ENCODE data around the gene MMP24OS.
"Not testable (repeated sequence)": the region's sequence is repeated elsewhere in the genome, so short reads cannot be mapped to it uniquely, and the experiment has no call there.

The MMP24OS gene

GRCh38 chr20:35273449-35274171 is 4.3 kb downstream of the MMP24OS start:
- DNase-seq: no peak

- DNase-seq: no peak
These were observed 6.0 kb downstream of the MMP24OS start for GRCh38 chr20:35271904-35272303.

GRCh38 chr20:35271073-35271882 is 6.6 kb downstream of the MMP24OS start:
- no peak for DNase-seq

- no peak for DNase-seq
These were observed 7.7 kb downstream of the MMP24OS start for GRCh38 chr20:35270021-35270902.

- no peak for DNase-seq
These were observed 8.7 kb downstream of the MMP24OS start for GRCh38 chr20:35269055-35269781.

GRCh38 chr20:35267092-35267491 is 10.8 kb downstream of the MMP24OS start:
- no peak for DNase-seq

GRCh38 chr20:35264755-35265154 is 13.2 kb downstream of the MMP24OS start:
- no peak for DNase-seq

- no peak for DNase-seq
These were observed 14.2 kb downstream of the MMP24OS start for GRCh38 chr20:35263532-35264341.

- DNase-seq: not testable (repeated sequence)
These were observed 15.0 kb downstream of the MMP24OS start for GRCh38 chr20:35262731-35263531.

GRCh38 chr20:35262321-35262720 is 15.6 kb downstream of the MMP24OS start:
- DNase-seq: not testable (repeated sequence)

- no peak for DNase-seq
These were observed 17.5 kb downstream of the MMP24OS start for GRCh38 chr20:35260426-35260825.

GRCh38 chr20:35257175-35257909 is 20.6 kb downstream of the MMP24OS start:
- DNase-seq: no peak

GRCh38 chr20:35254448-35254999 is 23.4 kb downstream of the MMP24OS start:
- no peak for DNase-seq

GRCh38 chr20:35253010-35253409 is 24.9 kb downstream of the MMP24OS start:
- DNase-seq: no peak

GRCh38 chr20:35252598-35252997 is 25.3 kb downstream of the MMP24OS start:
- DNase-seq: not testable (repeated sequence)

GRCh38 chr20:35252037-35252461 is 25.9 kb downstream of the MMP24OS start:
- no peak for DNase-seq

- DNase-seq: no peak
These were observed 26.3 kb downstream of the MMP24OS start for GRCh38 chr20:35251613-35251940.

GRCh38 chr20:35248641-35249475 is 29.1 kb downstream of the MMP24OS start:
- DNase-seq: no peak

- no peak for DNase-seq
These were observed 31.2 kb downstream of the MMP24OS start for GRCh38 chr20:35246723-35247122.

All from NCI-H1092 (cell line).